ENCODE data around the gene SDF4.

SDF4 gene

DNA sequence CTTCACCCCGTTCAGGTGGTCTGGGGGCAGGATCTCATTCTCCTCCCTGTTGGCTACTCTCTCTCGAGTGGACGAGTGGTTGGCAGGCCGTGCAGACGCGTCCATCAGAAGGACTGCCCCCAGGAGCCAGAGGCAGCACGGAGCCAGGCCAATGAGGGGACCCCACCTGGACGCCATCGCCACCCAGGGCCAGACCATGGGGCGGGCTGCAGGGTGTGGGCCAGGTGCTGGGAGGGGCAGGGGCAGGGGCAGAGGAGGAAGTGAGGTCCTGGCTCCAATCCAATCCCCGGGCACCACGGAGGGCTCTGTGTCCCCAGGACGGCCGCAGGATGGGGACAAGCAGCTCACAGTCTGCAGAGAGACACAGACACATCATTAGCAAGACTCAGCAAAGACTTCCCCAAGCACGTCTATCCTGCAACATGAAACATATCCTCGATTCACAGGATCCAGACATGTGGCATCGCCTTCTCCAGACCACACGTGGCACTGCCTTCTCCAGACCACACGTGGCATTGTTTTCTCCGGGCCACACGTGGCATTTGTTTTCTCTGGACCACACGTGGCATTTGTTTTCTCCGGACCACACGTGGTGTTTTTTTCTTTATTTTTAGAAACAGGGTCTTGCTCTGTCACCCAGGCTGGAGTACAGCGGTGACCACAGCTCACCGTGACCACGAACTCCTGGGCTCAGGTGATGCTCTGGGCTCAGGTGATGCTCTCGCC lies 3.0 kb downstream of the SDF4 start:
- no peak for DNase-seq (ENCODE audit: low read depth in 2 of 2)

DNA sequence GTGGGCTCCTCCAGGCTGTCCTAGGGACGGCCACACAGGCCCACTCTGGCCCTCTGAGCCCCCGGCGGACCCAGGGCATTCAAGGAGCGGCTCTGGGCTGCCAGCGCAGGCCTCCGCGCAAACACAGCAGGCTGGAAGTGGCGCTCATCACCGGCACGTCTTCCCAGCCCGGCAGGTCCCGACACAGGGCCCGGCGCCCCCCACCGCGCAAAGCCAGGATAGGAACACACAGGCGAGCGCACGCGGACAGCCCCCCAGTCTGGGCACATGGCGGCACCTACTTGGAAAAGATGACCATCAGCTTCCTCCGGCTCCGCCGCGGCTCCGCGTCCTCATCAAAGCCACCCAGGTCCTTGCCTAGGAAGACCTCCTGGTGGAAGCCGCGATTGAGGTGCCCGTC lies 3.6 kb downstream of the SDF4 start:
- no peak for DNase-seq (ENCODE audit: low read depth in 2 of 2)

DNA sequence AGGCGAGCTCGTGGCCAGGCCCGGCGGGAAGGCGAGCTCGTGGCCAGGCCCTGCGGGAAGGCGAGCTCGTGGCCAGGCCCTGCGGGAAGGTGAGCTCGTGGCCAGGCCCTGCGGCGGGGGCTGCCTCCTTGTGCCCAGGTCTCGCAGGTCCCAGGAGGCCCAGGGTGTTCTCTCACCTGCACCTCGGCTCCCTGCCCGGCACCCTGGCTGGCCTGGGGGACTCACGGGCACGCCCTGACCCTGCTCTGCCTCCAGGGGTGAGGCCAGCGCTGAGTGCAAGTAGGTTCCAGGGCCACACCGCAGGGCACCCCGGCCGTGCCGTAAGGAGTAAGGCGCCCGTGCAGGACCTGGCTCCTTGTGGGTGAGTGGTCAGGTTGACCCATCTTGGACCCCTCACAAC lies 4.4 kb downstream of the SDF4 start:
- DNase-seq (ENCODE audit: low read depth in 2 of 2): no peak

DNA sequence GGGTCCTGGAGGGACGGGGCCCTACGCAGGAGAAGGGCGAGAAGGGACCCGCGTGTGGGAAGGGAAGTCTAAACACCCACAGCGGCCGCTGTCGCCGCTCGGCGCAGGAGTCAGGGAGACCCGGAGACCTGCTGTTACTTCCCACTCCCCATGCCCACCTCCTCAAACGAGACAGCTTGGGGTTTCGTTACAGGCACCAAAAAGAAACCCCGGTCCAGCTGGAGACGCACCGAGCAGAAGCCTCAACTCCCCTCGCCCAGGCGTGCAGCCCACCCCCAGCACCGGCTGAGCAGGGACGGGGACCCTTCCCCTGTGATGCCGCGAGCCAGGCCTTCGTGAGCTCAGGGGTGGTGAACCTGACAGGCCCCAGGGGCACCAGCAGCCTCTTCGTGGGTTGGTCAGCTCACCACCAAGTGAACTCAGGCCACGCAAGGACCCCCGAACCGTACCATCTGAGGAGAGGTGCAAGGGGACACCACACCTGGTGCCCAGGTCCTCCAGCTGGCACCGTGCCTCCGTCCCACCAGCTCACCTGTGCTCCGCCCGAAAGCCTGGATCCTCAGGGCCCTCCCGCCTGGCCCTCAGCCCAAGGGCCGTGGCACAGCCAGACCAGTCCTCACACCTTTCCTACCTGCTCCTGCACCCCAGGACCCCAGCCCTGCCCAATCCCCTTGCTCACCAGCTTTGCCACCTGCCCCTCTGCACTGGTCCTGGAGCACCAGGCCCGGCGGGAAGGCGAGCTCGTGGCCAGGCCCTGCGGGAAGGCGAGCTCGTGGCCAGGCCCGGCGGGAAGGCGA lies 5.0 kb downstream of the SDF4 start:
- DNase-seq (ENCODE audit: low read depth in 2 of 2): no peak

DNA sequence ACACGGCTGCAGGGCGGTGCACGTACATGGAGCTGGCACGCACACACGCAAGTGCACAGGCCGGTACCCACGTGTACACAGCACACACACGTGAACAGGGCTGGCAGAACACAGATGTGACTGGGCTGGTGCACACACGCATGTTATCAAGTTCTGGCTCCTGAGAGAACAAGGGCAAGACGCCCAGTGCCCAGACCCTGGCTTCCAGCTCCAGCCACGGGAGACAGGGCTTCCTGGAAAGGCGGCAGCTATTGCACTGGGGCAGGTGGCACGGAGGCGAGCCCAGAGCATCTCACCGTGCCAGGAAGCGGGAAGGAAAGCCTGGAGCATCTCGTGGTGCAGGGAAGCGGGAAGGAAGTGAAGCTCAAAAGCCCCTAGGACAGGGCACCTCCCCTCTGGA lies 5.9 kb downstream of the SDF4 start:
- DNase-seq (ENCODE audit: low read depth in 2 of 2): no peak

DNA sequence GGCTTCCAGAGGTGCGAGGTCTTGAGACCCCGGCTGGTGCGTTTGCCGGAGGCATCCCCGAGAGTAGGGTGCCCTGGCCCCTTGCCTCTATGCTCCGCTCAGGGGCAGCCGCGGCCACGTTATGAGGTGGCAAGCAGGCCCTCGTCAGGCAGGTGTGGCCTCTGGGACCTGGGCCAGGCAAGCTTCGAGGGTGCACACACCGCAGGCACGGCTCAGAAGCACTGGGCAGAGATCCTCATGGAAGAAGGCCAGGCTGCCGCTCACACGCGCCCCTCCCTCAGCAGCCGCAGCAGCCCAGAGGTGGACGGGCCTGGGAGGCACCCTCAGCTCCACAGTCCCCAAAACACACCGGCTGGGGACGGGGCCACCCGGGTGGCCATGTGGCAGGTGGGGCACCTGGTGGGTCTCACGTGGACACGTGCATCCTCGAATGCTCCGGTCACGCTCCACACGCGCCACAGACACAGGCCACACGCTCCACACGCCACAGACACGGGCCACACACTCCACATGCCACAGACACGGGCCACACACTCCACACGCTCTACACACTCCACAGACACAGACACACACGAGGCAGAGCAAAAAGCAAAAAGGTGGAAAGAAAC lies 6.5 kb downstream of the SDF4 start:
- no peak for DNase-seq (ENCODE audit: low read depth in 2 of 2)

DNA sequence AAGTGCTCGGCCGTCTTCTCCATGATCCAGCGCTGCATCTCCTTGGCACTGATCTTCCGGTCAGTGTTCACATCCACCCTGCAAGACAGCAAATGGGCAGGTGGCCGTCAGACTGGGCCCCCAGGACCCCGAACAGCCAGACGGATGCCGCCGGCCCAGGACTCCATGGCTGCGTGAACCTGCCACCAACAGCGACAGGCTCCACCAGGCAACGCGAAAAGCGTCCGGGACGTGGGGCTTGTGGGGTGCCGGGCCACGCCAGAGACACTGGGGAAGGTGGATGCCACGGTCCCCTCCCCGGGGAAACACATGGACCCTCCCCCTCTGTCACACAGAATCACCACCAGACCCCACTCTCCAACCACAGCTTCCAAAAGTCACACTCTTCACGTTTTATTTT lies 7.9 kb downstream of the SDF4 start:
- DNase-seq (ENCODE audit: low read depth in 2 of 2): no peak

DNA sequence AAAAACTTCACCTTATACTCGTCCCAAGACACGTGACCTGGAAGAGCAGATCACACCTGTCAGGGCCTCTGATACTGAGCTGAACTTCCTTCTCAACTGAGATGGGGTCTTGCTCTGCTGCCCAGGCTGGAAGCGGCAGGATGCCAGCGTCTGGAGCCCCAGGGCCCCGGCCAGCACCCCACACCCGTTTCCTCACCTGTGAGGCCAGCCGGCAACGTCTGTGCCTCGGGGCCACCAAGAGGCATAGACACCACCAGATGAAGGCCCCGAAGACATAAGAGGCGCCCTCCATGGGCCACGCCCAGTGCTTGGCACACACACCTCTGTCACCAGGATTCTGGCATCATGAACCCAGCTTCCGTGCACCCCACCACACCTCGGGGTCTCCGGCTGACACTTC lies 8.5 kb downstream of the SDF4 start:
- no peak for DNase-seq (ENCODE audit: low read depth in 2 of 2)

DNA sequence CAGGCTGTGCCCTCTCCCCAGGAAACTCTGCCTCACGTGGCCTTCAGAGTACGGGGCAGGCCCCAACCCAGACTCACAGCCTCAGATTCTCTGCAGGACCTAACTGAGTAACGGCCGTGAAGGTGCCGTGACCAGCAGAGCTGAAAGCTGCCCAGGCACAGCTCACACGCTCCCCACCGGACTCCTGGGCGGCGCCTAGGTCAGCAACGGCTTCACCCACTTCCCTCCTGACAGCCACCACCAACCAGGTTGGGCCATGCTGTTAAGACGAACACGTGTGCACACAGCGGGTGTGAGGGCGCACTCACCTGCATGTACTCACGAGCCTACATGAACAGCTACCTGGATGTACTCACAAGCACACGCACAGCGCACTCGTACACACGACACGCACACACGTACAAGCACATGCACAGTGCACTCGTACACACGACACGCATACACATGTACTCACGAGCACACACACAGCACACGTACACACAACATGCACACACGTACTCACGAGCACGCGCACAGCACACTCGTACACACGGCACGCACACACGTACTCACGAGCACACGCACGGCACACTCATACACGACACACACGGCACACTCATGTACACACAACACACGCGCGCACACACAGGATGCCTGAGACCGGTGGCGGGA lies 9.1 kb downstream of the SDF4 start:
- no peak for DNase-seq (ENCODE audit: low read depth in 2 of 2)

DNA sequence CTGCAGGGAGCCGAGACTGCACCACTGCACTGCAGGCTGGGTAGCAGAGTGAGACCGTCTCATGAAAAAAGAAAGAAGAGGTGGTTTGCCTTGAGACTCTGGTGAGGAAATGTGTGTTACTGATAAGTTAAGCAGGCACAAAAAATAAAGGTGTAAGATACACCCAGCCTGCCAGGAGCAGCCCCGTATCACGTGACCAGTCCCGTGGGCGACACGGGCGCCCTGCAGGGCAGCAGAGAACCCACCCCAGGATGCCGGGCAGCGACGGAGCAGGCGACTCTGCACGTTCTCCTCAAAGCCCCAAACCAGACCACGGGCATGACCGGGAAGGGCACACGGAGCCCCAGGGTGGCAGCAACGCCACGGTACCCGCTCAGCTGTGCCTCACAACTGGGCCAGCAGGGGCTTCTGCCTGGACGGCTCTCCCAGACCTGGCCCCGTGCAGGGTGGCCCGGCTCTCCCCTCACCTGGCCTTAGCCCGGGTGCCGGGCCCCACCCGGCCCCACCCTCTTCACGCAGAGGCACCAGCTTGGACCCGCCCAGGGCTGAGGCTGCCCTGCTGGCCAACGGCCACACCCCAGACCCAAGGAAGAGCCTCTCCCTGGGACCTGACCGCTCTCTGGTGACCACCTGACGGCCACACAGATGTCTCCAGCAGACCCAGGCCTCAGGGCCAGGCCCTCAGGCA lies 9.8 kb downstream of the SDF4 start:
- no peak for DNase-seq (ENCODE audit: low read depth in 2 of 2)

DNA sequence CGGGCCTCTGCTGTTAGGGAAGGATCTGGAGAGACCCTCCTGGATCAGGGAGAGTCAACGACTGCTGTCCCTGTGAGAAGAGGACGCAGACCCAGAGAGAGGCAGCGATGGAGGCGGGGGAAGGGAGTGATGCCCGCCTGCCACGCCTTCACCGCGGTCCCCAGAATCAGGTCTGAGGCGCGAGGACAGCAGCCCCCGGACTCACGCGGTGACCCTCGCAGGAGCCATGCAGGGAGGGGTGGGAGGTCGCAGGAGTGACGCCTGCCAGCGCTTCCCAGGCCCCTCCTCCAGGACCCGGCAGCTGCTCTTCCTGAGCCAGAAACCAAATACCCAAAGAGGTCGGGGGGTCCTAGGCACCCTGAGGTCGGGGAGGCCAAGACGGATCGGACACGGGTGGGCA lies 11.6 kb downstream of the SDF4 start:
- no peak for DNase-seq (ENCODE audit: low read depth in 2 of 2)

DNA sequence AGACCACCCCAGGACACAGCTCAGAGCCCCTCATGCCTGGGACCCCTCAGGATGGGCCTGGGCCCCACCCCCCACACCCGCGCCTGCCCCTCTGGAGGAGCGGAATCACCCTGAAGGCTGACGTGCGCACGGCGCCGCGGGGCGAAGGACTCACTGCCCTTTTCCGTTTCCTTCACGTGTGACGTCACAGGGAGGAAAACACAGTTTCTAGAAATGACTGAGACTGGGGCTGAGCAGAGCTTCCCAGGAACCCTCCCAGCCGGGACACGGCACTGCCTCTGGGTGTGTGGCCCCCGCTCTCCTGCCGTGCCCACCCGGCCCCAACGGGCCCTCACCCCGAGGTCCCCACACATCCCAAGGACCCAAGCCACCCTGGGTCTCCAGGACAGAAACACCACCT lies 12.5 kb downstream of the SDF4 start:
- DNase-seq (ENCODE audit: low read depth in 2 of 2): peak in 1 of 2 donors; percentile 51

DNA sequence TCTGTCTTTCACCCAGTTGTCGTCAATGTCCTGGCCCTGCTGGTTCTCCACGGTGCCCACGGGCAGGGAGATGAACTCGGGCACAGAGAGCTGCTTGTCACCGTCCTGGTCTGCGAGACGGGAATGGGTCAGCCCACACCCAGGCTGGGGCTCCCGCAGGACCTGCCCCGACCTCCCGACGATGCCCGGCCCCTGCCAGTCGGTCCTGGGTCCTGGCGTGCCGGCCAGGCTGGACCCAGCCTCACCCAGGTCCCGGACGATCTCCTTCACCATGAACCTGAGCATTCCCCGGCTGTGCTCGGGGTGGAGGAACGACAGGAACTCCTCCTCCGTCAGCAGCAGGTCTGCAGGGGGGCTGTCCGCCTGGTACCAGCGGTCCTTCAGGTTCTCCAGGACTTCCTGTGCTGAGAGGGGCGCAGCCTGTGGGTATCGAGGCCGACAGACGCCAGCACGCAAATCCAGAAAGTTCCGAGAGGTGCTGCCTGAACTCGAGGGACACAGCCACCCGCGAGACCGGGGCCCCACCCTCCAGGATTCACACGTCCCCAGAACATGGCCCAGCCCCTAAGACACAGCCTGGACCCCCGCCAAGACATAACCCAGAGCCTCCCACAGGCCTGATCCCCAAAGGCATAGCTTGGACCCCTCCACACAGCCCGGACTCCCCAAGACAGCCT lies 13.1 kb downstream of the SDF4 start:
- no peak for DNase-seq (ENCODE audit: low read depth in 2 of 2)

DNA sequence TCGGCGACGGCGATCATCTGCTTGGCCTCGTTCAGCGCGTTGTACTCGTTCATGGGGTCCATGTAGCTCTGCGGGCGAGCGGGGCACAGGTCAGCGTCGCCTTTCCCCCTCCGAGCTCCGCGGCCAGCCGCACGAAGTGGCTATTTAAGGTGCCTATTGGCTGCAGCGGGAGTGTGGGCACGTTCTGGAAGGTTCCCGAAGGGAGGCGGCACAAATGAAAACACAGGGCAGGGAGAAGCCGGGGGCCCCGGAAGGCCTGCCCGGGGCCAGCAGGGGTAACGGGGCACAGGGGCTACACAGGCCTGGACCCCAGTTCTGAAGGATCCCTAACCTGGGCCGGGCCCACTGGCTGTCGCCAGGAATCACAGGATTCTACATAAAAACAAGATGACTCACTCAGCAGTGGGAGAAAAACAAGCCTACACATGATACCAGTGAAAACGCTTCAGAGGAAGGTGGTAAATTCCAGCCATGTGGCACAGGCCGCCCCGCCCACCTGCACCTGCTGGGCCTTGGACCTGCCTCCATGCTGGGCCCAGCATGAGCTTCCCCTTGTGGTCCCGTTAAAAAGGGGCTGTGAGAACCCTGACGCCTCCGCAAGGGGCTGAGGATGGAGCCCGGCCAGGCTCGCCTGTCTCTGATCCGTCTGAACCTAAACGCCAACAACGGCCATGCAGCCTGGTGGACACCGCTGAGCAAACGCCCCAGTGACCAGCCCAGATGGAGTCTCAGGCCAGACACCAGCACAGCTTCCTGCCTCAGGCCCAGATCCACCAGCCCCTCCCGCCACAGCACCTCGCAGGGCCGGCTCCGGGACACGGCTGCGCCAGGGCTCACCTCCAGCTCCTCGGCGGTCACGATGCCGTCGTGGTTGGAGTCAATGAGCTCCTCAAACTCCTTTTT lies 13.9 kb downstream of the SDF4 start:
- peak; percentile 43 to 62 for DNase-seq (ENCODE audit: low read depth in 2 of 2)

DNA sequence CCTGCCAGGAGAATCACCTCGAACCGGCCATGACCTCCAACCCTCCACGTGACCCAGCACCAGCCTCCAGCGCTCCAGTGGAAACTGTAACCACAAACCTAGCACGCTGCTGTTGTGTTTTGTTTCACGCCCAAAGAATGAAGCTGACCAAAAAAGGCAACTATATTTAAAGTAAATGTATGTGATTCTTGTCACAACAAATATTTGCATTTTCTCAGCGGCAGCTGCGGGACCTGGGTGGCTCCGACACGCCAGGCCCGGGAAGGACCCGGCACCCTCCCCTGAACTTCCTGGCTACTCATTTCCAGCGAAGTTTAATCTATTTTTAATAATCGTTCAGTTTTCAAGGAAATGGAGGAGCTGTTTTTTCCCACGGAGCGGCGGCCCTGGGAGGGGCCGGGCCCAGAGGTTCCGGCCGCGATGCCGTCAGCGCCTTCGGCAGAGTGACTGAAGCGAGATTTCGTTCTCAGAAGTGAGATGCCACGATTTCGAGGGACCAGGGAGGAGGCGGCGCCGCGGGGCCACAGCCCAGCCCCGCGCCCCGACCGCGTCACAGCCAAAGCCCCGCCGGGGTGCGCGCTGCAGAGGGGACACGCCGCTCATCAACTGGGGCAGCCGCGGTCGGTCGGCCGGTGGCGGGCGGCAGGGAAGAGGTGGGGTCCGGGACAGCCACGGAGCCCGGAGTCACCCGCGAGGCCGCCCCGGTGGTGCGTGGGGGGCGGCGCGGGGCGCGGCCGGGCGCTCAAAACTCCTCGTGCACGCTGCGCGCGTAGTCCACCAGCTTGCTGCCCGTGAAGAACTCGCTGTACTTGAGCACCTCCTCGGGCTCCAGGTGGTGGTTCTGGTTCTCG lies 14.8 kb downstream of the SDF4 start:
- peak in 1 of 2 donors; percentile 35 for DNase-seq (ENCODE audit: low read depth in 2 of 2)

DNA sequence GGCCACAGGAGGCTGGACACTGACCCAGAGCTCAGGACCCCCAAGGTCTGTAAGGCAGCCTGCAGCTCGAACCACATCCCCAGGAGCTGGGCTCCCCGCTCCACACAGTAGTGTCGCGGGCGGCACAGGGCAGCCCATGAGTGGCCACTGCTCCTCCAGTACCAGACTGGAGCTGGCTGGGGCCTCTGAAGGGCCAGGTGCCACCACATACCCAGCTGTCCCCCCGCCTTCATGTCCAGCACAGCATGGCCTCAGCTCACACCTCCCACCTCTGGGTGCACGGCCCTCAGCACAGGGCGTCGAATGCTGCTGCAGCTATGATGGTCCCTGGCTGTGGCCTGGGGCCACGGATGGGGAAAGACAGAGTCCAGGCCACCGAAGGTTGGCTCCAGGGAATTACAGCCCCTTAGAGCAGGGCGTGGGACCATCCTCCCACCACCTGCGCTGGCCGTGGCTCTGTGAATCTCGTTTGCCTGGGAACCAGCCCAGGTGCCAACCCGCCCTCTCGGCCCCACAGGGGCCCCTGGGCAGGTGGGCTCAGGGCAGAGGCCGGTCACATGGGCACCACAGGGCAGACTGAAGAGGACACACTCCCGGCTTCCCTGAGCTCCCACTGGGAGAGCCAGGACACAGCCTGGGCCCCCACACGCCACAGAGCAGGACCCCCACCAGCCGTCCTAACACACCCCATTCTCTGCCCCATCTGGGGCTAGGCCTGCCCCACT lies 15.8 kb downstream of the SDF4 start:
- DNase-seq (ENCODE audit: low read depth in 2 of 2): no peak

DNA sequence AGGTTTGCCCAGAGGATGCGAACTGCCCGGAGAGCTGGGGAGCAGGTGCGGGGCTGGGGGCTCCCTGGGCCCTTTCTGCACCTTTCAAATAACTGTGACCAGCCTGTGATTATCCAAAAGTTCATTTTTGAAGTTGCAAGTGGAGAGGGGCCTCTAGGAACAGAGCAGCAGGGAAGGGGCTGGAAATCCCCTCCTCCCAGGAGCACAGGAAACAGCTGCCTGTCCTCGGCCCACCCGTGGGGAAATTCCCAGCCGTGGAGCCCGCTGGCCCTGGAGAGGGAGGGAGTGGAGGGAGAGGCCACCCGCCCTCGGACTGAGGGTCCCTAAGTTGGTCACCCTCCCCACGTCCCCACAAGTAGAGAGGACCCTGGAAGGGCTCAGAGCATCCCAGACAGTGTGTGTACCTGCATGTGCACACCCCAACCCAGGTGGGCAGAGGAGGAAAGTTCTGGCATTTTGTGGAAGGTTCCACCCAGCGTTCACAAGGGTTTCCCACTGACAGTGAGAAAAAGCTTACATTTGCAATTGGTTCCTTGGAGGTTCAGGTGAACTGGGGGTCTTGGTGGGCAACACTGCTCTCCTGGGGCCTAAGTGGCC lies 16.6 kb downstream of the SDF4 start:
- DNase-seq (ENCODE audit: low read depth in 2 of 2): no peak
